ENCODE measurements around the gene SPINT3. TPM values are rescaled to one million over a fixed set of nuclear protein-coding genes. Genes with fewer than 3 reads are reported as not detected.

The SPINT3 gene
- total and polyA plus RNA-seq, 5 experiments from 2014 or later: not detected

- H3K9me3 Mint-ChIP-seq: peaks cover 0 to 2% (median 0%) of the 10 kb centered on the region in 9 donors
- H3K4me3 Mint-ChIP-seq: no peak overlapping the region
- H3K36me3 Mint-ChIP-seq: peaks cover 0 to 2% (median 2%) of the 10 kb centered on the region in 3 donors
- peaks cover 0 to 10% (median 8%) of the 10 kb centered on the region in 4 donors for H3K4me1 Mint-ChIP-seq
- no peak for ATAC-seq
- POLR2A ChIA-PET: no interaction called here
- no peak overlapping the region for H3K27ac Mint-ChIP-seq
- DNase-seq: no peak
- H3K27me3 Mint-ChIP-seq: peaks cover 24 to 50% (median 26%) of the 10 kb centered on the region in 5 donors
Measured at GRCh38 chr20:45467861-45468260, 47.6 kb downstream of the SPINT3 start.

- Mint-ChIP-seq H3K9me3 (peaks cover 0 to 2% (median 0%) of the 10 kb centered on the region in 9 donors), H3K36me3 (peaks cover 0 to 2% (median 2%) of the 10 kb centered on the region in 3 donors), H3K4me1 (peaks cover 0 to 10% (median 8%) of the 10 kb centered on the region in 4 donors), H3K27me3 (peaks cover 19 to 43% (median 26%) of the 10 kb centered on the region in 5 donors), H3K4me3 (no peak overlapping the region), H3K27ac (no peak overlapping the region)
- ATAC-seq (no peak), DNase-seq (no peak)
- POLR2A ChIA-PET: interaction anchor here (0.6 kb wide), 1 partner anchor 135 kb away, joined by 3 read pairs; no protein-coding TSS in a partner anchor
Measured at GRCh38 chr20:45467172-45467571, 48.2 kb downstream of the SPINT3 start.

GRCh38 chr20:45465491-45466266, 49.7 kb downstream of the SPINT3 start:
- Mint-ChIP-seq H3K4me3 (no peak overlapping the region), H3K27me3 (peaks cover 14 to 28% (median 15%) of the 10 kb centered on the region in 5 donors), H3K36me3 (peaks cover 0 to 2% (median 0%) of the 10 kb centered on the region in 3 donors), H3K27ac (no peak overlapping the region), H3K9me3 (peaks cover 0 to 2% (median 0%) of the 10 kb centered on the region in 9 donors), H3K4me1 (peaks cover 0 to 7% (median 6%) of the 10 kb centered on the region in 4 donors)
- ATAC-seq (no peak), DNase-seq (no peak)
- POLR2A ChIA-PET: no interaction called here

GRCh38 chr20:45463709-45464108, 51.7 kb downstream of the SPINT3 start:
- H3K36me3 Mint-ChIP-seq: peaks cover 0 to 2% (median 0%) of the 10 kb centered on the region in 3 donors
- no peak overlapping the region for H3K4me3 Mint-ChIP-seq
- DNase-seq (no peak), ATAC-seq (no peak)
- H3K27ac Mint-ChIP-seq: no peak overlapping the region
- H3K27me3 Mint-ChIP-seq: peaks cover 8 to 14% (median 11%) of the 10 kb centered on the region in 5 donors
- POLR2A ChIA-PET: no interaction called here
- no peaks in the 10 kb centered on the region for H3K9me3 Mint-ChIP-seq
- no peaks in the 10 kb centered on the region for H3K4me1 Mint-ChIP-seq

- peaks cover under 1 to 10% (median 6%) of the 10 kb centered on the region in 5 donors for H3K27me3 Mint-ChIP-seq
- no peak for DNase-seq
- H3K4me1 Mint-ChIP-seq: no peaks in the 10 kb centered on the region
- POLR2A ChIA-PET: no interaction called here
- no peaks in the 10 kb centered on the region for H3K9me3 Mint-ChIP-seq
- no peaks in the 10 kb centered on the region for H3K36me3 Mint-ChIP-seq
- no peak overlapping the region for H3K27ac Mint-ChIP-seq
- H3K4me3 Mint-ChIP-seq: no peak overlapping the region
- ATAC-seq: no peak
Measured at GRCh38 chr20:45462711-45463509, 52.5 kb downstream of the SPINT3 start.

Other genes starting within 250 kb of the SPINT3 start
- not detected for gene RBPJL, start 208.8 kb downstream of the SPINT3 start, total RNA-seq
- gene RBPJL, start 208.8 kb downstream of the SPINT3 start, polyA plus RNA-seq: not detected
- not detected for gene MATN4, start 207.3 kb downstream of the SPINT3 start, total RNA-seq
- not detected for gene MATN4, start 207.3 kb downstream of the SPINT3 start, polyA plus RNA-seq
- under 1 TPM; 0.25 to 0.31 TPM for gene SDC4, start 167.2 kb downstream of the SPINT3 start, total RNA-seq
- under 1 TPM in 2 of 3 donors, not detected in 1; 0.09 to 0.24 TPM for gene SDC4, start 167.2 kb downstream of the SPINT3 start, polyA plus RNA-seq
- 10 to 100 TPM; 58.7 to 62.5 TPM for gene SYS1, start 152.5 kb downstream of the SPINT3 start, total RNA-seq
- gene SYS1, start 152.5 kb downstream of the SPINT3 start, polyA plus RNA-seq: 10 to 100 TPM; 34.2 to 46.1 (median 36.2) TPM
- under 1 TPM in 1 of 2 experiments, not detected in 1; 0.47 TPM for gene TP53TG5, start 137.3 kb downstream of the SPINT3 start, total RNA-seq
- under 1 TPM in 2 of 3 donors, not detected in 1; 0.42 to 0.55 TPM for gene TP53TG5, start 137.3 kb downstream of the SPINT3 start, polyA plus RNA-seq
- 10 to 100 TPM; 13.6 to 13.9 TPM for gene DBNDD2, start 107.3 kb downstream of the SPINT3 start, total RNA-seq
- gene DBNDD2, start 107.3 kb downstream of the SPINT3 start, polyA plus RNA-seq: 10 to 100 TPM; 11.6 to 13.5 (median 13.4) TPM
- gene PIGT, start 99.5 kb downstream of the SPINT3 start, total RNA-seq: 10 to 100 TPM; 80.1 to 86.7 TPM
- 10 to 100 TPM; 73.4 to 90.6 (median 73.9) TPM for gene PIGT, start 99.5 kb downstream of the SPINT3 start, polyA plus RNA-seq
- under 1 TPM; 0.73 to 0.80 TPM for gene WFDC2, start 45.9 kb downstream of the SPINT3 start, total RNA-seq
- gene WFDC2, start 45.9 kb downstream of the SPINT3 start, polyA plus RNA-seq: under 1 TPM in 1 of 3 donors, not detected in 2; 0.33 TPM
- not detected for gene WFDC6, start 23.9 kb upstream of the SPINT3 start, total RNA-seq
- gene WFDC6, start 23.9 kb upstream of the SPINT3 start, polyA plus RNA-seq: not detected
- gene EPPIN, start 31.8 kb upstream of the SPINT3 start, total RNA-seq: not detected
- gene EPPIN, start 31.8 kb upstream of the SPINT3 start, polyA plus RNA-seq: not detected
- gene WFDC8, start 63.7 kb upstream of the SPINT3 start, total RNA-seq: not detected
- not detected for gene WFDC8, start 63.7 kb upstream of the SPINT3 start, polyA plus RNA-seq
- gene WFDC10A, start 114.1 kb upstream of the SPINT3 start, total RNA-seq: not detected
- not detected for gene WFDC10A, start 114.1 kb upstream of the SPINT3 start, polyA plus RNA-seq
- gene WFDC9, start 115.7 kb upstream of the SPINT3 start, total RNA-seq: not detected
- gene WFDC9, start 115.7 kb upstream of the SPINT3 start, polyA plus RNA-seq: not detected
- gene WFDC11, start 154.6 kb upstream of the SPINT3 start, total RNA-seq: not detected
- gene WFDC11, start 154.6 kb upstream of the SPINT3 start, polyA plus RNA-seq: not detected
- not detected for gene WFDC13, start 186.4 kb upstream of the SPINT3 start, total RNA-seq
- not detected for gene WFDC13, start 186.4 kb upstream of the SPINT3 start, polyA plus RNA-seq
- not detected for gene WFDC10B, start 189.4 kb upstream of the SPINT3 start, total RNA-seq
- gene WFDC10B, start 189.4 kb upstream of the SPINT3 start, polyA plus RNA-seq: not detected
- not detected for gene SPINT4, start 206.7 kb upstream of the SPINT3 start, total RNA-seq
- gene SPINT4, start 206.7 kb upstream of the SPINT3 start, polyA plus RNA-seq: not detected